HepG2 (cell line): ENCODE results near the gene LRRC17. TPM values are rescaled to one million over a fixed set of nuclear protein-coding genes. Genes with fewer than 3 reads are reported as not detected.

ENCODE experiments used
- ARNTL ChIP-seq: sonication (generic); formaldehyde crosslinking; IDR thresholded peaks from 2 replicates; pipeline ENCODE4 v1.4.0; 2020; ENCODE audit warnings: mild to moderate bottlenecking, missing genetic modification reagents
- KAT2B ChIP-seq: fragments of 150-350 bp; IDR thresholded peaks from 2 replicates; pipeline ENCODE4 v1.6.1; 2014; ENCODE audit warnings: low read depth, low read length, borderline replicate concordance
- KDM3A ChIP-seq: IDR thresholded peaks from 2 replicates; pipeline ENCODE4 v1.6.1; 2018; ENCODE audit warnings: low read depth, missing compliant biosample characterization
- NFE2L1 ChIP-seq: sonication (generic); formaldehyde crosslinking; IDR thresholded peaks from 2 replicates; pipeline ENCODE4 v1.4.0; 2020; ENCODE audit warnings: missing genetic modification reagents, mild to moderate bottlenecking, borderline replicate concordance
- RFX5 ChIP-seq: IDR thresholded peaks from 2 replicates; pipeline ENCODE4 v1.6.1; 2011; ENCODE audit warnings: low read depth, low read length, improper control_type of control experiment
- SNRNP70 ChIP-seq: fragments of 200-400 bp; formaldehyde crosslinking; IDR thresholded peaks from 2 replicates; pipeline ENCODE4 v1.6.1; 2017; ENCODE audit warnings: mild to moderate bottlenecking, low read depth, low read length, moderate library complexity
- polyA plus RNA-seq, 8 experiments: library from polyadenylated mRNA; depleted of rRNA in 3 of 8; stranded (reverse) in 7 of 8; unstranded in 1 of 8; fragments of >200 nt; fragmentation: Illumina TruSeq in 4 of 8; extraction: Trizol in 4 of 8; gene quantifications; 2 replicates each; pipeline versions ENCODE4 v1.2.1 to v1.2.3, GENCODE V29; 2011 to 2016; ENCODE audit warnings: low read depth in 4 of 8, missing spikeins in 1 of 8, mixed read lengths in 1 of 8; ENCODE audit not compliant: insufficient read depth in 1 of 8
- total RNA-seq, 5 experiments: library from RNA; depleted of rRNA; stranded (reverse); fragments of >200 nt; fragmentation: Illumina TruSeq; extraction: Trizol; gene quantifications; 2 replicates each; pipeline ENCODE4 v1.2.3, GENCODE V29; 2016; ENCODE audit warnings: low read depth in 1 of 5
- TF ChIP-seq, protein P1 (sequence below): sonication (generic); formaldehyde crosslinking; IDR thresholded peaks from 2 replicates; pipeline ENCODE4 v1.4.0; 2020; ENCODE audit warnings: missing genetic modification reagents, borderline replicate concordance
- TF ChIP-seq, protein P2 (sequence below): sonication (generic); formaldehyde crosslinking; IDR thresholded peaks from 2 replicates; pipeline ENCODE4 v1.4.0; 2020; ENCODE audit warnings: mild to moderate bottlenecking, missing genetic modification reagents
- TF ChIP-seq, protein P3 (sequence below): sonication (generic); formaldehyde crosslinking; IDR thresholded peaks from 2 replicates; pipeline ENCODE4 v1.9.0; 2021; ENCODE audit warnings: mild to moderate bottlenecking, missing genetic modification reagents
- TF ChIP-seq, protein P4 (sequence below): sonication (generic); formaldehyde crosslinking; IDR thresholded peaks from 2 replicates; pipeline ENCODE4 v1.5.1; 2020; ENCODE audit warnings: missing genetic modification reagents, mild to moderate bottlenecking, borderline replicate concordance

Gene LRRC17
- total and polyA plus RNA-seq, 2 of the 13 experiments (the other 11 are each of a cell fraction or from before 2014, with no cell fraction given) = 0.20 to 0.66 TPM

DNA sequence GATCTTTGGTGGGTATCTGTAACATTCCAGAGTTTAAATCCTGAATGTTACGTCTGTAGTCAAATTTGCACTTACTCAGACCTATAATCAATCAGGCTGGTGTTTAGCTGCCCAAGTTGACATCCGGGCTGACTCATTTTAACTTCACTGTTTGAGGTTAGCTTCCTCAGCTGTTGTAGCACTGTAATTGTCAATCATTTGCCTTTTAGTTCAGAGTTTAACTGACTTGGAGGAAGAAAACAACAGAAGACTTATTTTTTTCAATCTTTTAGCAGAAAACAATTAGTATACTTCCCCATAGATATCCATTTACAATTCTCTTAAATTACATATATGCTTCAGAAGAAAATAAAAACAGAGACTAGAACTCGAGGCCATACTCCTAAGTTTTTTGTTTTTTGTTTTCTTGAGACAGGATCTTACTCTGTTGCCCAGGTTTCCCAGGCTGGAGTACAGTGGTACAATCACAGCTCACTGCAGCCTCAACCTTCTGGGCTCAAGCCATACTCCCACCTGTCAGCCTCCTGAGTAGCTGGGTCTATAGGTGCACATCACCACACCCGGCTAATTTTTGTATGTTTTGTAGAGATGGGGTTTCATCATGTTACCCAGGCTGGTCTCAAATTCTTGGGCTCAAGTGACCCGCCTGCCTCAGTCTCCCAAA is 38.5 kb upstream of the LRRC17 start (continued):
- TF ChIP-seq KDM3A (CRISPR knock-in tag) (no peak), RFX5 (no peak), KAT2B (no peak), SNRNP70 (no peak), NFE2L1 (no peak), ARNTL (CRISPR knock-in tag) (no peak)
- TF ChIP-seq, protein P1, sequence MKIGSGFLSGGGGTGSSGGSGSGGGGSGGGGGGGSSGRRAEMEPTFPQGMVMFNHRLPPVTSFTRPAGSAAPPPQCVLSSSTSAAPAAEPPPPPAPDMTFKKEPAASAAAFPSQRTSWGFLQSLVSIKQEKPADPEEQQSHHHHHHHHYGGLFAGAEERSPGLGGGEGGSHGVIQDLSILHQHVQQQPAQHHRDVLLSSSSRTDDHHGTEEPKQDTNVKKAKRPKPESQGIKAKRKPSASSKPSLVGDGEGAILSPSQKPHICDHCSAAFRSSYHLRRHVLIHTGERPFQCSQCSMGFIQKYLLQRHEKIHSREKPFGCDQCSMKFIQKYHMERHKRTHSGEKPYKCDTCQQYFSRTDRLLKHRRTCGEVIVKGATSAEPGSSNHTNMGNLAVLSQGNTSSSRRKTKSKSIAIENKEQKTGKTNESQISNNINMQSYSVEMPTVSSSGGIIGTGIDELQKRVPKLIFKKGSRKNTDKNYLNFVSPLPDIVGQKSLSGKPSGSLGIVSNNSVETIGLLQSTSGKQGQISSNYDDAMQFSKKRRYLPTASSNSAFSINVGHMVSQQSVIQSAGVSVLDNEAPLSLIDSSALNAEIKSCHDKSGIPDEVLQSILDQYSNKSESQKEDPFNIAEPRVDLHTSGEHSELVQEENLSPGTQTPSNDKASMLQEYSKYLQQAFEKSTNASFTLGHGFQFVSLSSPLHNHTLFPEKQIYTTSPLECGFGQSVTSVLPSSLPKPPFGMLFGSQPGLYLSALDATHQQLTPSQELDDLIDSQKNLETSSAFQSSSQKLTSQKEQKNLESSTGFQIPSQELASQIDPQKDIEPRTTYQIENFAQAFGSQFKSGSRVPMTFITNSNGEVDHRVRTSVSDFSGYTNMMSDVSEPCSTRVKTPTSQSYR (CRISPR knock-in tag) = no peak
- TF ChIP-seq, protein P2, sequence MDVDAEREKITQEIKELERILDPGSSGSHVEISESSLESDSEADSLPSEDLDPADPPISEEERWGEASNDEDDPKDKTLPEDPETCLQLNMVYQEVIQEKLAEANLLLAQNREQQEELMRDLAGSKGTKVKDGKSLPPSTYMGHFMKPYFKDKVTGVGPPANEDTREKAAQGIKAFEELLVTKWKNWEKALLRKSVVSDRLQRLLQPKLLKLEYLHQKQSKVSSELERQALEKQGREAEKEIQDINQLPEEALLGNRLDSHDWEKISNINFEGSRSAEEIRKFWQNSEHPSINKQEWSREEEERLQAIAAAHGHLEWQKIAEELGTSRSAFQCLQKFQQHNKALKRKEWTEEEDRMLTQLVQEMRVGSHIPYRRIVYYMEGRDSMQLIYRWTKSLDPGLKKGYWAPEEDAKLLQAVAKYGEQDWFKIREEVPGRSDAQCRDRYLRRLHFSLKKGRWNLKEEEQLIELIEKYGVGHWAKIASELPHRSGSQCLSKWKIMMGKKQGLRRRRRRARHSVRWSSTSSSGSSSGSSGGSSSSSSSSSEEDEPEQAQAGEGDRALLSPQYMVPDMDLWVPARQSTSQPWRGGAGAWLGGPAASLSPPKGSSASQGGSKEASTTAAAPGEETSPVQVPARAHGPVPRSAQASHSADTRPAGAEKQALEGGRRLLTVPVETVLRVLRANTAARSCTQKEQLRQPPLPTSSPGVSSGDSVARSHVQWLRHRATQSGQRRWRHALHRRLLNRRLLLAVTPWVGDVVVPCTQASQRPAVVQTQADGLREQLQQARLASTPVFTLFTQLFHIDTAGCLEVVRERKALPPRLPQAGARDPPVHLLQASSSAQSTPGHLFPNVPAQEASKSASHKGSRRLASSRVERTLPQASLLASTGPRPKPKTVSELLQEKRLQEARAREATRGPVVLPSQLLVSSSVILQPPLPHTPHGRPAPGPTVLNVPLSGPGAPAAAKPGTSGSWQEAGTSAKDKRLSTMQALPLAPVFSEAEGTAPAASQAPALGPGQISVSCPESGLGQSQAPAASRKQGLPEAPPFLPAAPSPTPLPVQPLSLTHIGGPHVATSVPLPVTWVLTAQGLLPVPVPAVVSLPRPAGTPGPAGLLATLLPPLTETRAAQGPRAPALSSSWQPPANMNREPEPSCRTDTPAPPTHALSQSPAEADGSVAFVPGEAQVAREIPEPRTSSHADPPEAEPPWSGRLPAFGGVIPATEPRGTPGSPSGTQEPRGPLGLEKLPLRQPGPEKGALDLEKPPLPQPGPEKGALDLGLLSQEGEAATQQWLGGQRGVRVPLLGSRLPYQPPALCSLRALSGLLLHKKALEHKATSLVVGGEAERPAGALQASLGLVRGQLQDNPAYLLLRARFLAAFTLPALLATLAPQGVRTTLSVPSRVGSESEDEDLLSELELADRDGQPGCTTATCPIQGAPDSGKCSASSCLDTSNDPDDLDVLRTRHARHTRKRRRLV (CRISPR knock-in tag) = no peak
- TF ChIP-seq, protein P3, sequence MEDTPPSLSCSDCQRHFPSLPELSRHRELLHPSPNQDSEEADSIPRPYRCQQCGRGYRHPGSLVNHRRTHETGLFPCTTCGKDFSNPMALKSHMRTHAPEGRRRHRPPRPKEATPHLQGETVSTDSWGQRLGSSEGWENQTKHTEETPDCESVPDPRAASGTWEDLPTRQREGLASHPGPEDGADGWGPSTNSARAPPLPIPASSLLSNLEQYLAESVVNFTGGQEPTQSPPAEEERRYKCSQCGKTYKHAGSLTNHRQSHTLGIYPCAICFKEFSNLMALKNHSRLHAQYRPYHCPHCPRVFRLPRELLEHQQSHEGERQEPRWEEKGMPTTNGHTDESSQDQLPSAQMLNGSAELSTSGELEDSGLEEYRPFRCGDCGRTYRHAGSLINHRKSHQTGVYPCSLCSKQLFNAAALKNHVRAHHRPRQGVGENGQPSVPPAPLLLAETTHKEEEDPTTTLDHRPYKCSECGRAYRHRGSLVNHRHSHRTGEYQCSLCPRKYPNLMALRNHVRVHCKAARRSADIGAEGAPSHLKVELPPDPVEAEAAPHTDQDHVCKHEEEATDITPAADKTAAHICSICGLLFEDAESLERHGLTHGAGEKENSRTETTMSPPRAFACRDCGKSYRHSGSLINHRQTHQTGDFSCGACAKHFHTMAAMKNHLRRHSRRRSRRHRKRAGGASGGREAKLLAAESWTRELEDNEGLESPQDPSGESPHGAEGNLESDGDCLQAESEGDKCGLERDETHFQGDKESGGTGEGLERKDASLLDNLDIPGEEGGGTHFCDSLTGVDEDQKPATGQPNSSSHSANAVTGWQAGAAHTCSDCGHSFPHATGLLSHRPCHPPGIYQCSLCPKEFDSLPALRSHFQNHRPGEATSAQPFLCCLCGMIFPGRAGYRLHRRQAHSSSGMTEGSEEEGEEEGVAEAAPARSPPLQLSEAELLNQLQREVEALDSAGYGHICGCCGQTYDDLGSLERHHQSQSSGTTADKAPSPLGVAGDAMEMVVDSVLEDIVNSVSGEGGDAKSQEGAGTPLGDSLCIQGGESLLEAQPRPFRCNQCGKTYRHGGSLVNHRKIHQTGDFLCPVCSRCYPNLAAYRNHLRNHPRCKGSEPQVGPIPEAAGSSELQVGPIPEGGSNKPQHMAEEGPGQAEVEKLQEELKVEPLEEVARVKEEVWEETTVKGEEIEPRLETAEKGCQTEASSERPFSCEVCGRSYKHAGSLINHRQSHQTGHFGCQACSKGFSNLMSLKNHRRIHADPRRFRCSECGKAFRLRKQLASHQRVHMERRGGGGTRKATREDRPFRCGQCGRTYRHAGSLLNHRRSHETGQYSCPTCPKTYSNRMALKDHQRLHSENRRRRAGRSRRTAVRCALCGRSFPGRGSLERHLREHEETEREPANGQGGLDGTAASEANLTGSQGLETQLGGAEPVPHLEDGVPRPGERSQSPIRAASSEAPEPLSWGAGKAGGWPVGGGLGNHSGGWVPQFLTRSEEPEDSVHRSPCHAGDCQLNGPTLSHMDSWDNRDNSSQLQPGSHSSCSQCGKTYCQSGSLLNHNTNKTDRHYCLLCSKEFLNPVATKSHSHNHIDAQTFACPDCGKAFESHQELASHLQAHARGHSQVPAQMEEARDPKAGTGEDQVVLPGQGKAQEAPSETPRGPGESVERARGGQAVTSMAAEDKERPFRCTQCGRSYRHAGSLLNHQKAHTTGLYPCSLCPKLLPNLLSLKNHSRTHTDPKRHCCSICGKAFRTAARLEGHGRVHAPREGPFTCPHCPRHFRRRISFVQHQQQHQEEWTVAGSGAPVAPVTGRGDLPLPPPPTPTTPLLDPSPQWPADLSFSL (CRISPR knock-in tag) = no peak
- TF ChIP-seq, protein P4, sequence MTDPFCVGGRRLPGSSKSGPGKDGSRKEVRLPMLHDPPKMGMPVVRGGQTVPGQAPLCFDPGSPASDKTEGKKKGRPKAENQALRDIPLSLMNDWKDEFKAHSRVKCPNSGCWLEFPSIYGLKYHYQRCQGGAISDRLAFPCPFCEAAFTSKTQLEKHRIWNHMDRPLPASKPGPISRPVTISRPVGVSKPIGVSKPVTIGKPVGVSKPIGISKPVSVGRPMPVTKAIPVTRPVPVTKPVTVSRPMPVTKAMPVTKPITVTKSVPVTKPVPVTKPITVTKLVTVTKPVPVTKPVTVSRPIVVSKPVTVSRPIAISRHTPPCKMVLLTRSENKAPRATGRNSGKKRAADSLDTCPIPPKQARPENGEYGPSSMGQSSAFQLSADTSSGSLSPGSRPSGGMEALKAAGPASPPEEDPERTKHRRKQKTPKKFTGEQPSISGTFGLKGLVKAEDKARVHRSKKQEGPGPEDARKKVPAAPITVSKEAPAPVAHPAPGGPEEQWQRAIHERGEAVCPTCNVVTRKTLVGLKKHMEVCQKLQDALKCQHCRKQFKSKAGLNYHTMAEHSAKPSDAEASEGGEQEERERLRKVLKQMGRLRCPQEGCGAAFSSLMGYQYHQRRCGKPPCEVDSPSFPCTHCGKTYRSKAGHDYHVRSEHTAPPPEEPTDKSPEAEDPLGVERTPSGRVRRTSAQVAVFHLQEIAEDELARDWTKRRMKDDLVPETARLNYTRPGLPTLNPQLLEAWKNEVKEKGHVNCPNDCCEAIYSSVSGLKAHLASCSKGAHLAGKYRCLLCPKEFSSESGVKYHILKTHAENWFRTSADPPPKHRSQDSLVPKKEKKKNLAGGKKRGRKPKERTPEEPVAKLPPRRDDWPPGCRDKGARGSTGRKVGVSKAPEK (CRISPR knock-in tag) = no peak
